ENCODE measurements around the gene RNF114.
"Not testable (repeated sequence)": the region's sequence is repeated elsewhere in the genome, so short reads cannot be mapped to it uniquely, and the experiment has no call there.

The RNF114 gene

GRCh38 chr20:49969946-49970345 lies 33.7 kb downstream of the RNF114 start:
- no peak overlapping the region for H3K4me3 ChIP-seq (ENCODE audit: low read depth, low read length)
- TF ChIP-seq, protein P1, sequence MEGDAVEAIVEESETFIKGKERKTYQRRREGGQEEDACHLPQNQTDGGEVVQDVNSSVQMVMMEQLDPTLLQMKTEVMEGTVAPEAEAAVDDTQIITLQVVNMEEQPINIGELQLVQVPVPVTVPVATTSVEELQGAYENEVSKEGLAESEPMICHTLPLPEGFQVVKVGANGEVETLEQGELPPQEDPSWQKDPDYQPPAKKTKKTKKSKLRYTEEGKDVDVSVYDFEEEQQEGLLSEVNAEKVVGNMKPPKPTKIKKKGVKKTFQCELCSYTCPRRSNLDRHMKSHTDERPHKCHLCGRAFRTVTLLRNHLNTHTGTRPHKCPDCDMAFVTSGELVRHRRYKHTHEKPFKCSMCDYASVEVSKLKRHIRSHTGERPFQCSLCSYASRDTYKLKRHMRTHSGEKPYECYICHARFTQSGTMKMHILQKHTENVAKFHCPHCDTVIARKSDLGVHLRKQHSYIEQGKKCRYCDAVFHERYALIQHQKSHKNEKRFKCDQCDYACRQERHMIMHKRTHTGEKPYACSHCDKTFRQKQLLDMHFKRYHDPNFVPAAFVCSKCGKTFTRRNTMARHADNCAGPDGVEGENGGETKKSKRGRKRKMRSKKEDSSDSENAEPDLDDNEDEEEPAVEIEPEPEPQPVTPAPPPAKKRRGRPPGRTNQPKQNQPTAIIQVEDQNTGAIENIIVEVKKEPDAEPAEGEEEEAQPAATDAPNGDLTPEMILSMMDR (IDR thresholded peaks at IDR 0.05; ENCODE audit: control insufficient read depth, extremely low read depth, insufficient read depth), result no peak
- DNase-seq (ENCODE audit: low read depth), result no peak

DNA sequence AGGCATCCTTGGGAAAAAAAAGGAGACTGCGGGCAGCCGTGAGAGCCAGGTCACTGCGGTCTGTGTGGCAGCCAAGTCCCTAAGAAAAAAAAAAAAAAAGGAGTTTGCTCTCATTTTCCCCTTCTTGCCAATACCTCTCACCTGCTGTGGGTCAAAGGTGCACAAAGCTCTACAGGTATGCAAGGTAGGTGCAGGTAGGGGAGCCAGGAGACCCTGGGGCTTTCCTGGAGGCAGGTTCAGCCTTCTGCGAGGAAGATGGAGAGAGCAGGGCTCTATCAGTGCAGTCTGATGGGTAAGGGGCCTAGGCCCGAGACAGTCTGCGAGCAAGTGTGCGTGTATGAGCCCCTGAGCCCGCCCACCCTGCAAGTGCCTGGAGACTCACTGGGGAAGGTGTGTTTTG lies 34.3 kb downstream of the RNF114 start:
- DNase-seq (ENCODE audit: low read depth), result no peak

GRCh38 chr20:49973981-49974380 lies 37.8 kb downstream of the RNF114 start:
- no peak for DNase-seq (ENCODE audit: low read depth)
- no peak overlapping the region for H3K4me3 ChIP-seq (ENCODE audit: low read depth, low read length)
- TF ChIP-seq, protein P1 (IDR thresholded peaks at IDR 0.05; ENCODE audit: control insufficient read depth, extremely low read depth, insufficient read depth), result no peak

More for the DNA sequence above, 34.3 kb downstream of the RNF114 start:
- no peak overlapping the region for H3K4me3 ChIP-seq (ENCODE audit: low read depth, low read length)
- TF ChIP-seq, protein P1 (IDR thresholded peaks at IDR 0.05; ENCODE audit: control insufficient read depth, extremely low read depth, insufficient read depth), result no peak

GRCh38 chr20:49976542-49976941 lies 40.3 kb downstream of the RNF114 start:
- H3K4me3 ChIP-seq (ENCODE audit: low read depth, low read length), result no peak overlapping the region
- DNase-seq (ENCODE audit: low read depth), result no peak
- TF ChIP-seq, protein P1 (IDR thresholded peaks at IDR 0.05; ENCODE audit: control insufficient read depth, extremely low read depth, insufficient read depth), result no peak

DNA sequence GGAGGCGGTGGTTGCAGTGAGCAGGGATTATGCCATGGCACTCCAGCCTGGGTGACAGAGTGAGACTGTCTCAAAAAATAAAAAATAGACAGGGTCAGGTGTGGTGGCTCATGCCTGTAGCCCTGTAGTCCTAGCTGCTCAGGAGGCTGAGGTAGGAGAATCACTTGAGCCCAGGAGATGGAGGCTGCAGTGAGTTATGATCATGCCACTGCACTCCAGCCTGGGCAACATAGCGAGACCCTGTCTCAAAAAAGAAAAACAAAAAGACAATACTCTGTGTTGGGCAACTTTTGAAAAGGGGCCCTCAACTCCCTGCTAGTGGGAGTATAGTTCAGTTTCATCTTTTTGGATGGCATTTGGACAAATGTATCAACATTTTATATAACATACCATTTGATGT lies 41.5 kb downstream of the RNF114 start:
- not testable (repeated sequence) for DNase-seq (ENCODE audit: low read depth); H3K4me3 ChIP-seq (ENCODE audit: low read depth, low read length)

DNA sequence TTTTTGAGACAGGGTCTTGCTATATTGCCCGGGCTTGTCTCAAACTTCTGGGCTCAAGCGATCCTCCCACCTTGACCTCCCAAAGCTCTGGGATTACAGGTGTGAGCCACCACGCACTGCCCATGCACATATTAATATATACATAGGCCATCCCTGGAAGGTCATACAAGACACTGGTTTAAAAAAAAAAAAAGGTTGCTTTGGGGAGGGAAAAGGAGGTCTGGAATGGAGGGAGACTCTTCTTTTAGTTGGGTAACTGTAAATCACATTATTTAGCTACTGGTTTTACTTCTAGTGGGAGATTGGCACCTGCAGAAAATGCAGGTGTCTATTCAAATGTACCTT lies 42.5 kb downstream of the RNF114 start:
- no peak for DNase-seq (ENCODE audit: low read depth)
- TF ChIP-seq, protein P1 (IDR thresholded peaks at IDR 0.05; ENCODE audit: control insufficient read depth, extremely low read depth, insufficient read depth), result no peak
- no peak overlapping the region for H3K4me3 ChIP-seq (ENCODE audit: low read depth, low read length)

DNA sequence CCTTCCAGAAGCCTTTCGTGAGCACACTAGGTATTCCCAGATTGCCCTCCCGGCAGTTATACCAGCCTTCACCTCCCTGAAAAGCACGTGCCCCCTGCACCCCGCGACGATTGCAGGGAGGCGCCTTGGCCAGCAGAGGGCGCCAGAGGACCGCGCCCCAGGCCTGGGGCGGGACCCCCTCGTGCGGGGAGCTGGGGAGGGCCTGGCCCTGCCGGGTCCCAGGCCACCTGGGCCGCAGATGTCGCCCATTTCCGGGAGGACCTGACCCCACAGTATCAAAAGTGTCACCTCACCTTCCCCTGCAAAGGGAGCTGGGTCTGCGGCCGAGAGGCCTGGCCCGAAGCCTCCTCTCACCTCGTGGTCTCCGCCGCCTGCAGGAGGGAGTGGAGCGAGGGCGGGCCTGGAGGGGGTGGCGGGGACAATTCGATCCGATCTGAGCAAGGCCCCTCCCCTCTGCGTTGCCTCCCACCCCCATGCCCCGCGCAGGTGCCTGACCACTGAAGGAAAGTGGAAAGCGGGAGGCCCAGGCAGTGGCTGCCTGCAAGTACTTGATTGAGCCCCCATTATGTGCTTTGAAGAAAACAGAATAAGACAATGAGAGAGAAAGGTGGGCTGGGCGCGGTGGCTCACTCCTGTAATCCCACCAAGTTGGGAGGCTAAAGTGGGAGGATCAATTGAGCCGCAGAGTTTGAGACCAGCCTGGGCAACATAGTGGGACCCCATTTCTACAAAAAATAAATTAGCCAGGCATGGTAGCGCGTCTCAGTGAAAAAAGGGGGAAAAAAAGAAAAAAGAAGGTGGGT lies 43.0 kb downstream of the RNF114 start:
- TF ChIP-seq, protein P1 (IDR thresholded peaks at IDR 0.05; ENCODE audit: control insufficient read depth, extremely low read depth, insufficient read depth), result peak; percentile 97
- H3K4me3 ChIP-seq (ENCODE audit: low read depth, low read length), result no peak overlapping the region
- DNase-seq (ENCODE audit: low read depth), result no peak
